H1 (cell line): ENCODE data around the gene GPC1.

ENCODE experiments used
- BRCA1 ChIP-seq: IDR thresholded peaks from 2 replicates; pipeline ENCODE4 v1.6.1; 2012; ENCODE audit warnings: low read depth, low read length, improper control_type of control experiment
- CEBPB ChIP-seq: IDR thresholded peaks from 2 replicates; pipeline ENCODE4 v1.6.1; 2012; ENCODE audit warnings: low read depth, low read length
- CTCF ChIP-seq, 3 experiments: IDR thresholded peaks; 1 replicate in 2 of 3; 2 replicates in 1 of 3; pipeline versions ENCODE4 v1.5.1 to v1.6.1; 2011; ENCODE audit warnings: low read length in 3 of 3, mild to moderate bottlenecking in 3 of 3, inconsistent platforms in 2 of 3, low read depth in 1 of 3, moderate library complexity in 1 of 3; ENCODE audit not compliant: insufficient read depth in 1 of 3; ENCODE audit errors: control extremely low read depth in 1 of 3
- FOSL1 ChIP-seq: IDR thresholded peaks from 2 replicates; pipeline ENCODE4 v1.6.1; 2011; ENCODE audit warnings: mild to moderate bottlenecking, low read depth, low read length, moderate library complexity; ENCODE audit not compliant: insufficient read depth
- GTF2F1 ChIP-seq: IDR thresholded peaks from 2 replicates; pipeline ENCODE4 v1.6.1; 2012; ENCODE audit warnings: low read depth, low read length, improper control_type of control experiment, borderline replicate concordance
- HDAC2 ChIP-seq, 2 experiments: fragments of 300-600 bp in 1 of 2; sonication (generic) in 1 of 2; IDR thresholded peaks; 2 replicates each; pipeline ENCODE4 v1.6.1; 2011 to 2012; ENCODE audit warnings: low read depth in 2 of 2, low read length in 2 of 2, mild to moderate bottlenecking in 2 of 2, moderate library complexity in 2 of 2, borderline replicate concordance in 1 of 2, inconsistent platforms in 1 of 2
- JUN ChIP-seq: IDR thresholded peaks from 2 replicates; pipeline ENCODE4 v1.6.1; 2011; ENCODE audit warnings: low read depth, mild to moderate bottlenecking, improper control_type of control experiment, low read length
- MAX ChIP-seq: IDR thresholded peaks from 2 replicates; pipeline ENCODE4 v1.6.1; 2012; ENCODE audit warnings: inconsistent platforms
- POLR2A ChIP-seq, 2 experiments: IDR thresholded peaks; 1 replicate in 1 of 2; 2 replicates in 1 of 2; pipeline ENCODE4 v1.6.1; 2011; ENCODE audit warnings: low read depth in 2 of 2, low read length in 2 of 2, mild to moderate bottlenecking in 2 of 2; ENCODE audit errors: control extremely low read depth in 1 of 2
- POLR2AphosphoS5 ChIP-seq: IDR thresholded peaks from 2 replicates; pipeline ENCODE4 v1.6.1; 2011; ENCODE audit warnings: low read depth, low read length
- SIRT6 ChIP-seq: IDR thresholded peaks from one replicate; pipeline ENCODE4 v1.7.1; 2012; ENCODE audit warnings: low read length, inconsistent platforms
- SP1 ChIP-seq: IDR thresholded peaks from 2 replicates; pipeline ENCODE4 v1.6.1; 2011; ENCODE audit warnings: low read depth, low read length
- ZNF274 ChIP-seq: IDR thresholded peaks from 2 replicates; pipeline ENCODE4 v1.7.0; 2012; ENCODE audit warnings: low read length, borderline replicate concordance; ENCODE audit errors: extremely low read depth
- TF ChIP-seq, protein P1 (sequence below): IDR thresholded peaks from 2 replicates; pipeline ENCODE4 v1.6.1; 2011; ENCODE audit warnings: low read length, improper control_type of control experiment

- TF ChIP-seq SP1 (no peak), CTCF (IDR thresholded peaks at IDR 0.05; ENCODE audit: control extremely low read depth in 1 of 3, insufficient read depth in 1 of 3, low read depth in 1 of 3, low read length in 3 of 3) (0 out of 4 replicates have a peak, but pooled peaks of 1 of the 3 experiments have one; percentile 8), POLR2A (IDR thresholded peaks at IDR 0.05; ENCODE audit: control extremely low read depth in 1 of 2, low read depth in 2 of 2, low read length in 2 of 2) (no peak), POLR2AphosphoS5 (no peak), HDAC2 (IDR thresholded peaks at IDR 0.05; ENCODE audit: borderline replicate concordance in 1 of 2, low read depth in 2 of 2, low read length in 2 of 2) (no peak), SIRT6 (no peak), CEBPB (no peak), BRCA1 (no peak), MAX (no peak), GTF2F1 (no peak), ZNF274 (no peak), FOSL1 (no peak), JUN (no peak)
- TF ChIP-seq, protein P1, sequence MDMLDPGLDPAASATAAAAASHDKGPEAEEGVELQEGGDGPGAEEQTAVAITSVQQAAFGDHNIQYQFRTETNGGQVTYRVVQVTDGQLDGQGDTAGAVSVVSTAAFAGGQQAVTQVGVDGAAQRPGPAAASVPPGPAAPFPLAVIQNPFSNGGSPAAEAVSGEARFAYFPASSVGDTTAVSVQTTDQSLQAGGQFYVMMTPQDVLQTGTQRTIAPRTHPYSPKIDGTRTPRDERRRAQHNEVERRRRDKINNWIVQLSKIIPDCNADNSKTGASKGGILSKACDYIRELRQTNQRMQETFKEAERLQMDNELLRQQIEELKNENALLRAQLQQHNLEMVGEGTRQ, result no peak
Measured at GRCh38 chr2:240429872-240430491, 5.5 kb upstream of the GPC1 start.
